Astrocyte (in vitro differentiated cells and primary cell): ENCODE data around the gene HOGA1. TPM values are rescaled to one million over a fixed set of nuclear protein-coding genes. Genes with fewer than 3 reads are reported as not detected.

Experiments
- DNase-seq: peaks from one replicate; pipeline ENCODE4 v3.0.0-alpha.2; 2010; ENCODE audit warnings: low read depth
- FAIRE-seq: peaks from 2 replicates; lab custom pipeline; 2011; peaks lifted over from hg19 to GRCh38; lab: Jason Lieb, UNC
- H2AFZ ChIP-seq: 2 replicates; pipeline ENCODE4 v1.6.0; 2012; ENCODE audit warnings: low read depth, low read length, inconsistent platforms
- H3K27ac ChIP-seq: 2 replicates; pipeline ENCODE4 v1.5.1; 2011; ENCODE audit warnings: low read depth, low read length, inconsistent platforms
- H3K27me3 ChIP-seq: 2 replicates; pipeline ENCODE4 v1.6.0; 2011; ENCODE audit warnings: low read length, inconsistent platforms; ENCODE audit not compliant: insufficient read depth
- H3K36me3 ChIP-seq: 2 replicates; pipeline ENCODE4 v1.5.1; 2011; ENCODE audit warnings: low read length, inconsistent platforms; ENCODE audit not compliant: insufficient read depth
- H3K4me1 ChIP-seq: 2 replicates; pipeline ENCODE4 v1.5.1; 2011; ENCODE audit warnings: low read length, inconsistent platforms; ENCODE audit not compliant: insufficient read depth
- H3K4me2 ChIP-seq: 2 replicates; pipeline ENCODE4 v1.6.0; 2012; ENCODE audit warnings: low read length, inconsistent platforms
- H3K4me3 ChIP-seq: 2 replicates; pipeline ENCODE4 v1.5.1; 2011; ENCODE audit warnings: low read depth, mild to moderate bottlenecking, low read length, inconsistent platforms; ENCODE audit not compliant: insufficient read depth
- H3K79me2 ChIP-seq: 2 replicates; pipeline ENCODE4 v1.6.0; 2012; ENCODE audit warnings: mild to moderate bottlenecking, low read length, inconsistent platforms; ENCODE audit not compliant: insufficient read depth
- H3K9ac ChIP-seq: 2 replicates; pipeline ENCODE4 v1.6.0; 2012; ENCODE audit warnings: mild to moderate bottlenecking, low read length, inconsistent platforms
- H3K9me3 ChIP-seq: 2 replicates; pipeline ENCODE4 v1.5.1; 2012; ENCODE audit warnings: low read depth, mild to moderate bottlenecking, low read length, inconsistent platforms; ENCODE audit not compliant: insufficient read depth
- H4K20me1 ChIP-seq: 2 replicates; pipeline ENCODE4 v1.6.0; 2012; ENCODE audit warnings: low read length, inconsistent platforms; ENCODE audit not compliant: insufficient read depth
- H3K27ac Mint-ChIP-seq: one replicate; pipeline ENCODE4 v1.8.0; 2021; ENCODE audit warnings: mild to moderate bottlenecking, mixed read lengths; ENCODE audit not compliant: unreplicated experiment
- H3K27me3 Mint-ChIP-seq: one replicate; pipeline ENCODE4 v1.8.0; 2021; ENCODE audit warnings: low read depth, mixed read lengths; ENCODE audit not compliant: unreplicated experiment
- H3K36me3 Mint-ChIP-seq: one replicate; pipeline ENCODE4 v1.8.0; 2021; ENCODE audit warnings: low read depth, mixed read lengths; ENCODE audit not compliant: unreplicated experiment
- H3K4me1 Mint-ChIP-seq: one replicate; pipeline ENCODE4 v1.8.0; 2021; ENCODE audit warnings: low read depth, mixed read lengths; ENCODE audit not compliant: unreplicated experiment
- H3K4me3 Mint-ChIP-seq: one replicate; pipeline ENCODE4 v1.8.0; 2021; ENCODE audit warnings: mild to moderate bottlenecking, moderate library complexity, mixed read lengths; ENCODE audit not compliant: unreplicated experiment
- H3K9me3 Mint-ChIP-seq: one replicate; pipeline ENCODE4 v1.8.0; 2021; ENCODE audit warnings: mild to moderate bottlenecking, mixed read lengths; ENCODE audit not compliant: unreplicated experiment
- CTCF ChIP-seq: IDR thresholded peaks from 2 replicates; pipeline ENCODE4 v1.5.1; 2011; ENCODE audit warnings: low read depth, mild to moderate bottlenecking, inconsistent platforms, low read length, moderate library complexity; ENCODE audit not compliant: insufficient read depth
- EZH2 ChIP-seq: IDR thresholded peaks from 2 replicates; pipeline ENCODE4 v1.6.1; 2012; ENCODE audit warnings: mild to moderate bottlenecking, low read length, inconsistent platforms; ENCODE audit not compliant: insufficient read depth
- total RNA-seq: library from RNA; stranded (reverse); gene quantifications from 2 replicates; pipeline ENCODE4 v1.2.1, GENCODE V29; 2021

The HOGA1 gene
- total RNA-seq, 1 donor from 2014 or later: 0.23 TPM

DNA sequence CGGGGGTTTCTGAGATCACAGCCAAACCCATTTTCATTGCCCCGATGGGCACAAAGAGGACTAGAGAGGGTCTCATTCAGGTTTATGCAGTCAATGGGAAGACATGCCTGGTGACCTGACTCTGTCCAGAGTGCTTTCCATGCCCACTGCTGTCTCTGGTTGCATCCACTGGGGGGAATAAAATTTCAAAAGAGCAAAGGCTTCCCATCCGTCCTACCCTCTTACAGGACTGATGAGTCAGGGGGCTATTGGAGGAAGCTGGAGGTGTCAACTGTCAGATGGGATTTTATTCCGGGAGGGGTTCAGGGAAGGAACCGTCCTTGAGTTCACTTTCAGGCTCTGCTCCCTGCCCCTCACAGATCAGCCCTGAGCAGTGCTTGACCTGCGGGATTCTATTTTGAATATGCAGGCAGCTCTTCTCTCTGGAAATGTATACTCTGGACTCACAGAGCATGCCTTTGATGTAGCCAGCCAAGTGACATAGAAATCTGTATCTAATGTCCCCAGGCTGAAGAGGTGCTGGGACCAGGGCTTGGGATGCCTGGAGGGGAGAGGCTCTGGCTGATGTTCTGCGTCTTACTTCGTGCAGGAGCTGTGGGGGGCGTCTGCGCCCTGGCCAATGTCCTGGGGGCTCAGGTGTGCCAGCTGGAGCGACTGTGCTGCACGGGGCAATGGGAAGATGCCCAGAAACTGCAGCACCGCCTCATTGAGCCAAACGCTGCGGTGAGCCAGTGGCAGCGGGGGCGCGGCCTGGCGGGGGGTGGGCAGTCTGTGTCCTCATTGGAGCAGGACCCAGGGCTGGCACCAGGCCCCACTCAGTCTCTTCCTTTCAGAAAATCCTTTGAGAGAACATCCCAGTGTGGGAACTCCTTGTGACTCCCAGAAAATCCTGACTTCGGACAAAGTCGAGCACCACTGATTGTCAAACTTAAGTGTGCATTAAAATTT is 17.4 kb downstream of the HOGA1 start:
- Mint-ChIP-seq H3K4me1 (peaks cover 8% of the 10 kb centered on the region), H3K27ac (no peak overlapping the region), H3K36me3 (no peaks in the 10 kb centered on the region), H3K4me3 (no peak overlapping the region), H3K27me3 (peaks cover 3% of the 10 kb centered on the region), H3K9me3 (no peaks in the 10 kb centered on the region)
- no peaks in the 10 kb centered on the region for H3K79me2 ChIP-seq
- peaks cover 14% of the 10 kb centered on the region for H3K4me1 ChIP-seq
- H3K36me3 ChIP-seq: no peaks in the 10 kb centered on the region
- no peak overlapping the region for H3K4me2 ChIP-seq
- no peak overlapping the region for H3K9ac ChIP-seq
- H2AFZ ChIP-seq: peak overlapping the region; percentile 40
- no peak overlapping the region for H3K27ac ChIP-seq
- DNase-seq (no peak), FAIRE-seq (no peak)
- no peaks in the 10 kb centered on the region for H3K27me3 ChIP-seq
- H3K4me3 ChIP-seq: no peak overlapping the region
- H3K9me3 ChIP-seq: no peaks in the 10 kb centered on the region
- TF ChIP-seq EZH2 (no peak), CTCF (no peak)
- H4K20me1 ChIP-seq: no peaks in the 10 kb centered on the region

DNA sequence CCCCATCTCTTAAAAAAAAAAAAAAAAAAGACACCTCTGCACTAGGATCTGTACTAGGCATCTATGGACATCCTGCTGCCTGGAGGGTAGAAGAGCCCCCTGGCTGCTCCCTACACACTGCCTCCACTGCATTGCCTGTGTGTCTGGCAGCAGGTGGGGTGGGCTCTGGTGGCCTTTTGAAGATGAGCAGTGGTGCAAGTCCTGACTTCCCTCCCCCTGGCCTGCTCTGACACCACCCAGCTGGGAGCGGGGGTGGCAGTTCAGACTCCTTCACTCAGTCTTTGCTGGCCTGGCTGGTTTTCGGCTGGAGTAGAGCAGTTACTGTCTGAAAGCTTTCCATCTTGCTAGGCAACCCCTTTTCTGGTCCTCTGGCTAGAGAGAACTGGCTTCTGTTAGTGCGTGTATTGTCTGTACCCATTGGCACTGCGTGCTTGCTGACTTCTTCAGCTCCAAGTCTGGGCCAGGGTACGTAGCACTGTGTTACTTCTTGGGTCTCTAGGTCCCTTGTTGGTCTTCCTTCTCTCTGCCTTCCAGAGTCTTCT is 23.0 kb downstream of the HOGA1 start:
- H3K27me3 Mint-ChIP-seq: no peaks in the 10 kb centered on the region
- no peaks in the 10 kb centered on the region for H3K36me3 ChIP-seq
- peaks cover 2% of the 10 kb centered on the region for H3K36me3 Mint-ChIP-seq
- H3K4me1 Mint-ChIP-seq: no peaks in the 10 kb centered on the region
- no peaks in the 10 kb centered on the region for H3K27me3 ChIP-seq
- H3K27ac Mint-ChIP-seq: no peak overlapping the region
- H3K9me3 ChIP-seq: no peaks in the 10 kb centered on the region
- no peak overlapping the region for H3K4me3 ChIP-seq
- H3K79me2 ChIP-seq: no peaks in the 10 kb centered on the region
- H4K20me1 ChIP-seq: no peaks in the 10 kb centered on the region
- no peak overlapping the region for H2AFZ ChIP-seq
- H3K4me3 Mint-ChIP-seq: no peak overlapping the region
- H3K4me1 ChIP-seq: no peaks in the 10 kb centered on the region
- no peak overlapping the region for H3K9ac ChIP-seq
- no peak overlapping the region for H3K27ac ChIP-seq
- TF ChIP-seq CTCF: no peak
- no peak for TF ChIP-seq EZH2
- no peak overlapping the region for H3K4me2 ChIP-seq
- DNase-seq: no peak
- no peak for FAIRE-seq
- no peaks in the 10 kb centered on the region for H3K9me3 Mint-ChIP-seq
